ENCODE results near the gene SYT11. TPM values are rescaled to one million over a fixed set of nuclear protein-coding genes. Genes with fewer than 3 reads are reported as not detected.
"Not testable (repeated sequence)": the region's sequence is repeated elsewhere in the genome, so short reads cannot be mapped to it uniquely, and the experiment has no call there.

The SYT11 gene
- total RNA-seq, 1 donor from 2014 or later = 9.6 TPM

GRCh38 chr1:155888481-155888880 is 29.1 kb downstream of the SYT11 start:
- intact Hi-C loops (cut with DNase I) = no loop called here
- Histone ChIP-seq H3K4me3 (no peak overlapping the region), H3K27me3 (ENCODE audit: low read depth) (no peaks in the 10 kb centered on the region), H3K4me1 (peaks cover 10% of the 10 kb centered on the region), H3K36me3 (no peaks in the 10 kb centered on the region), H3K27ac (no peak overlapping the region), H3K9me3 (no peaks in the 10 kb centered on the region)
- no peak for DNase-seq
- TF ChIP-seq CTCF (IDR thresholded peaks at IDR 0.05) = no peak
- no peak for ATAC-seq

GRCh38 chr1:155889566-155889965 is 30.2 kb downstream of the SYT11 start:
- no peak for TF ChIP-seq CTCF (IDR thresholded peaks at IDR 0.05)
- no peaks in the 10 kb centered on the region for H3K36me3 ChIP-seq
- H3K4me1 ChIP-seq = peaks cover 17% of the 10 kb centered on the region
- H3K4me3 ChIP-seq = no peak overlapping the region
- no peak for ATAC-seq
- no peaks in the 10 kb centered on the region for H3K27me3 ChIP-seq (ENCODE audit: low read depth)
- intact Hi-C loops (cut with DNase I) = no loop called here
- no peaks in the 10 kb centered on the region for H3K9me3 ChIP-seq
- DNase-seq = no peak
- H3K27ac ChIP-seq = no peak overlapping the region

DNA sequence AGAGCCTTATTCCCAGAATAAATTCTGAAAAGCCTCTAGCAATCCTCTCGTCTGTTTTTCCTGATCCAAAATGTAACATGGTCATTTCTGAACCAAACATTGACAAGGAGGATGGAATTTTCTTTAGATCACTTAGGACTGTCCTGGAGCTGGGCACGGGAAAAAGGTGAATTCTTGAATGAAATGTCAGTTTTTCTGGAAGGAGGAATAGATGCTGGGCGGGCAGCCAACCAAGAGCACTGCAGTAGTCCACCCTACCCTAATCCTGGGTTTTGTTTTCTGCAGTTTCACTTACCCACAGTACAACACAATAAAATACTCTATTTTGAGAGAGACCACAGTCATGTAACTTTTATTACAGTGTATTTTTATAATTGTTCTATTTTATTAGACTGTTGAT is 30.9 kb downstream of the SYT11 start:
- Histone ChIP-seq H3K4me1 (peaks cover 17% of the 10 kb centered on the region), H3K36me3 (no peaks in the 10 kb centered on the region), H3K4me3 (no peak overlapping the region), H3K27ac (no peak overlapping the region), H3K27me3 (ENCODE audit: low read depth) (no peaks in the 10 kb centered on the region), H3K9me3 (no peaks in the 10 kb centered on the region)
- TF ChIP-seq CTCF (IDR thresholded peaks at IDR 0.05) = no peak
- ATAC-seq (no peak), DNase-seq (no peak)
- intact Hi-C loops (cut with DNase I) = no loop called here

- Histone ChIP-seq H3K4me3 (no peak overlapping the region), H3K27me3 (ENCODE audit: low read depth) (no peaks in the 10 kb centered on the region), H3K9me3 (no peaks in the 10 kb centered on the region), H3K36me3 (peaks cover 15% of the 10 kb centered on the region), H3K27ac (peak overlapping the region; percentile 59), H3K4me1 (peaks cover 17% of the 10 kb centered on the region)
- ATAC-seq (peak; percentile 30 to 49), DNase-seq (no peak)
- intact Hi-C loops (cut with DNase I) = no loop called here
- TF ChIP-seq CTCF (IDR thresholded peaks at IDR 0.05) = no peak
Observed at GRCh38 chr1:155892796-155893195, 33.4 kb downstream of the SYT11 start.

DNA sequence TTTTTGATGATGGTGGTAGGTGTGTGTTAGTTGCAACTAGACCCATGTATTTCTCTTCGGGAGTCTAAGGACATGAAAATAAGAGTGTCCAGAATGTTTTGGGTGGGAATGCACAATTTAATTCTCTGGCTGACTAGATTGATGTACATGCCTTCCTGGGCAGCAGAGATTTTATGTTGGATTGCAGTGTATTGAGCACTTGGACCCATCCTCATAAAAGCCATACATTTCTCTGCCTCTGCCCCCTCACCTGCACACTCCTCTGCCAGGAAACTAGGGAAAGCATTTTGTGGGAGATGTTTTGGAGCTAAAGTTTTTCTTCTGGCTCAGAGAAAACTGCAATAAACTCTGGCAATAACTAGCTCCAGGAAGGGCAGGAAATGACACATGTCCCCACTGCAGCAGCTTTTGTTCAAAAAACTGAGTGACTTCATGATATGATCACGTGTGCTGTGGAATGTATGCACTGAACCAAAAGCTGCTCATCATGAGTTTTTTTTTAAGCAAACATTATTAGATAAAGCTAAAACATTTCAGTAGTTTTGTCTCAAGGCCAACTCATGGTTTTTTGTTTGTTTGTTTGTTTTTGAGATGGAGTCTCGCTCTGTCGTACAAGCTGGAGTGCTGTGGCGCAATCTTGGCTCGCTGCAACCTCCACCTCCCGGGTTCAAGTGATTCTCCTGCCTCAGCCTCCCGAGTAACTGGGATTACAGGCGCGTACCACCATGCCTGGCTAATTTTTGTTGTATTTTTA is 34.2 kb downstream of the SYT11 start:
- H3K4me3 ChIP-seq = no peak overlapping the region
- H3K27ac ChIP-seq = peak overlapping the region; percentile 59
- no peak for TF ChIP-seq CTCF (IDR thresholded peaks at IDR 0.05)
- peaks cover 23% of the 10 kb centered on the region for H3K36me3 ChIP-seq
- peaks cover 17% of the 10 kb centered on the region for H3K4me1 ChIP-seq
- ATAC-seq = peak; percentile 72 to 80
- no peaks in the 10 kb centered on the region for H3K27me3 ChIP-seq (ENCODE audit: low read depth)
- no peak for DNase-seq
- H3K9me3 ChIP-seq = no peaks in the 10 kb centered on the region
- intact Hi-C loops (cut with DNase I) = no loop called here

GRCh38 chr1:155895617-155896016 is 36.2 kb downstream of the SYT11 start:
- Histone ChIP-seq H3K36me3 (peaks cover 43% of the 10 kb centered on the region), H3K4me1 (peaks cover 17% of the 10 kb centered on the region)
- H3K4me3 ChIP-seq; intact Hi-C loops (cut with DNase I); DNase-seq; H3K27me3 ChIP-seq (ENCODE audit: low read depth); H3K27ac ChIP-seq; ATAC-seq; H3K9me3 ChIP-seq: not testable (repeated sequence)

DNA sequence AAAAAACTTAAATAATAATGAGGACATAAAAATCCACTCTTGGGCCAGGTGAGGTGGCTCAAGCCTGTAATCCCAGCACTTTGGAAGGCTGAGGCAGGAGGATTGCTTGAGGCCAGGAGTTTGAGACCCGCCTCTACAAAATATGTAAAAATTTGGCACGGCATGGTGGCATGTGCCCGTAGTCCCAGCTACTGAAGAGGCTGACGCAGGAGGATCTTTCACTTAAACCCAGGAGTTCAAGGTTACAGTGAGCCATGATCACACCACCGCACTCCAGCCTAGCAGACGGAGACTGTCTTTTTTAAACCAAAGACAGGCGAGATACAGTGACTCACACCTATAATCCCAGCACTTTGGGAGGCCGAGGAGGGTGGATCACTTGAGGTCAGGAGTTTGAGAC is 37.1 kb downstream of the SYT11 start:
- H3K27ac ChIP-seq; DNase-seq; H3K9me3 ChIP-seq; H3K27me3 ChIP-seq (ENCODE audit: low read depth); H3K4me3 ChIP-seq; ATAC-seq; intact Hi-C loops (cut with DNase I): not testable (repeated sequence)
- Histone ChIP-seq H3K4me1 (peaks cover 17% of the 10 kb centered on the region), H3K36me3 (peaks cover 52% of the 10 kb centered on the region)
